ENCODE data around the gene EIF1. TPM values are rescaled to one million over a fixed set of nuclear protein-coding genes. Genes with fewer than 3 reads are reported as not detected.

Gene EIF1
- total RNA-seq, 1 experiment from 2014 or later = 1,082 TPM

DNA sequence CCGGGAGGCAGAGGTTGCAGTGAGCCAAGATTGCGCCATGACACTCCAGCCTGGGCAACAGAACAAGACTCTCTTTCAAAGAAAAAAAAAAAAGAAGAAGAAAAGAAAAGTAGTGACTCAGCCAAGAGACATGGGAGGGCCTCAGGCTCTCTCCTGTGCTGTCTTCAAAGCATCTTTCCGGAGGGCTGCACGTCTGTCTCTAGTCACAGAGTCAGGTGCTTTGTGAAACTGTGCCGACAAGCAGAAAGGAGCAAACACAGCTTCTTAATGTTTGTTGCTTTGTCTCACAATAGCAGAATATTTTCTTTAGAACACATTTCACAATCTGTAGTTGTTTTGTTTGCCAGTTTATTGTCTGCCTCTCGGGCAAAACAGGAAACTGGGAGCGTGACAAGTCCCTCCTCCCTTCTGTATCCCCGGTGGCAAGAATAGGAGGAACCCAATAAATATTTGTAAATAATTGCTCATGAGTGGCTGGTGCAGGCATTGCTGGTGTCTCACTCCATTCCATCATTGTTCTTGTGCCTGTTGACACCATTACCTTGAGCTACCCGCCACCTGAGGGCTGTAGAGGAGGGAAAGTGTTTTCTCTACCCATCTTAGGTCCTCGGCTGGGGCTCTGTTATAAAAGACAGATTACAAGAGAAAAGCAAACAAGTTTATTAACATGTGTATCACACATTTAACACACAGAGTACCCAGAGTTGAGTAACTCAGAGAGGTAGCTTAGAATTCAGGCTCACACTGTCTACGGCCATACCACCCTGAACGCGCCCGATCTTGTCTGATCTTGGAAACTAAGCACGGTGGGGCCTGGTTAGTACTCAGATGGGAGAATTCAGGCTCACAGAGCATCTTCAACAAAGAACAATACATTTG lies 29.0 kb downstream of the EIF1 start:
- no TSS peak for BruUV-seq (replicated peaks)
- POLR2A ChIA-PET = interaction anchor here (3.1 kb wide), 1 partner anchor 29 kb away, joined by 8 read pairs; the partner anchor contains the start of gene EIF1

More for the DNA sequence above, 29.0 kb downstream of the EIF1 start:
- Histone ChIP-seq H3K27me3 (ENCODE audit: insufficient read depth, low read length) (no peaks in the 10 kb centered on the region), H2AFZ (ENCODE audit: low read depth, low read length, poor library complexity, severe bottlenecking) (peak overlapping the region; percentile 1), H3K9me3 (ENCODE audit: control insufficient read depth in 1 of 2, insufficient read depth in 1 of 2, low read depth in 1 of 2, low read length in 2 of 2) (no peaks in the 10 kb centered on the region), H3K79me2 (ENCODE audit: insufficient read depth, low read length) (no peaks in the 10 kb centered on the region), H3K9ac (ENCODE audit: low read length) (no peak overlapping the region), H4K20me1 (ENCODE audit: insufficient read depth) (no peaks in the 10 kb centered on the region), H3K4me1 (ENCODE audit: control insufficient read depth in 1 of 2, insufficient read depth in 2 of 2, low read length in 2 of 2) (peaks cover 0 to 16% of the 10 kb centered on the region in 2 experiments; a peak in 2 of 4 replicates), H3K36me3 (ENCODE audit: control insufficient read depth in 1 of 2, insufficient read depth in 2 of 2, low read length in 2 of 2) (no peaks in the 10 kb centered on the region), H3K27ac (ENCODE audit: low read depth, low read length) (no peak overlapping the region), H3K4me2 (ENCODE audit: low read length) (no peak overlapping the region), H3K9me2 (ENCODE audit: insufficient read depth) (no peaks in the 10 kb centered on the region), H3K4me3 (replicated peaks in 1 of 2; ENCODE audit: low read depth in 1 of 2, low read length in 2 of 2) (no peak overlapping the region)
- ATAC-seq (peak; percentile 46; the same call in 1 of the 2 replicates), DNase-seq (ENCODE audit: low read depth, low spot score) (no peak)
- intact Hi-C loops (cut with micrococcal nuclease) = no loop called here
- no peak for TF ChIP-seq EZH2phosphoT487 (IDR thresholded peaks at IDR 0.05; ENCODE audit: borderline replicate concordance)
- no peak for TF ChIP-seq POLR2A (IDR thresholded peaks at IDR 0.05; ENCODE audit: borderline replicate concordance, extremely low read depth, insufficient read depth, insufficient read length)
- no peak for TF ChIP-seq YY1 (IDR thresholded peaks at IDR 0.05; ENCODE audit: extremely low read depth, insufficient replicate concordance, low read depth, low read length)
- TF ChIP-seq TCF7L2 (IDR thresholded peaks at IDR 0.05; ENCODE audit: borderline replicate concordance, extremely low read depth, insufficient read depth, insufficient read length) = no peak
- no peak for TF ChIP-seq EZH2 (IDR thresholded peaks at IDR 0.05)
- TF ChIP-seq, protein P1, sequence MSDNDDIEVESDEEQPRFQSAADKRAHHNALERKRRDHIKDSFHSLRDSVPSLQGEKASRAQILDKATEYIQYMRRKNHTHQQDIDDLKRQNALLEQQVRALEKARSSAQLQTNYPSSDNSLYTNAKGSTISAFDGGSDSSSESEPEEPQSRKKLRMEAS (IDR thresholded peaks at IDR 0.05) = no peak
- no peak for TF ChIP-seq RAD21 (IDR thresholded peaks at IDR 0.05; ENCODE audit: low read depth)
- TF ChIP-seq CBX3 (IDR thresholded peaks at IDR 0.05; ENCODE audit: low read depth) = no peak
- TF ChIP-seq ELF1 (IDR thresholded peaks at IDR 0.05; ENCODE audit: borderline replicate concordance, low read depth) = no peak
- TF ChIP-seq, protein P2, sequence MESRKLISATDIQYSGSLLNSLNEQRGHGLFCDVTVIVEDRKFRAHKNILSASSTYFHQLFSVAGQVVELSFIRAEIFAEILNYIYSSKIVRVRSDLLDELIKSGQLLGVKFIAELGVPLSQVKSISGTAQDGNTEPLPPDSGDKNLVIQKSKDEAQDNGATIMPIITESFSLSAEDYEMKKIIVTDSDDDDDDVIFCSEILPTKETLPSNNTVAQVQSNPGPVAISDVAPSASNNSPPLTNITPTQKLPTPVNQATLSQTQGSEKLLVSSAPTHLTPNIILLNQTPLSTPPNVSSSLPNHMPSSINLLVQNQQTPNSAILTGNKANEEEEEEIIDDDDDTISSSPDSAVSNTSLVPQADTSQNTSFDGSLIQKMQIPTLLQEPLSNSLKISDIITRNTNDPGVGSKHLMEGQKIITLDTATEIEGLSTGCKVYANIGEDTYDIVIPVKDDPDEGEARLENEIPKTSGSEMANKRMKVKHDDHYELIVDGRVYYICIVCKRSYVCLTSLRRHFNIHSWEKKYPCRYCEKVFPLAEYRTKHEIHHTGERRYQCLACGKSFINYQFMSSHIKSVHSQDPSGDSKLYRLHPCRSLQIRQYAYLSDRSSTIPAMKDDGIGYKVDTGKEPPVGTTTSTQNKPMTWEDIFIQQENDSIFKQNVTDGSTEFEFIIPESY (IDR thresholded peaks at IDR 0.05; ENCODE audit: extremely low read depth, insufficient replicate concordance, low read length) = no peak
- TF ChIP-seq, protein P3, sequence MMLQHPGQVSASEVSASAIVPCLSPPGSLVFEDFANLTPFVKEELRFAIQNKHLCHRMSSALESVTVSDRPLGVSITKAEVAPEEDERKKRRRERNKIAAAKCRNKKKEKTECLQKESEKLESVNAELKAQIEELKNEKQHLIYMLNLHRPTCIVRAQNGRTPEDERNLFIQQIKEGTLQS (IDR thresholded peaks at IDR 0.05) = no peak
- no peak for TF ChIP-seq SIN3A (IDR thresholded peaks at IDR 0.05; ENCODE audit: low read depth)
- TF ChIP-seq SRF (IDR thresholded peaks at IDR 0.05; ENCODE audit: low read depth) = no peak
- no peak for TF ChIP-seq POLR2AphosphoS5 (IDR thresholded peaks at IDR 0.05; ENCODE audit: low read depth, low read length)
- ChIA-PET CTCF (interaction anchor here (1.1 kb wide), 1 partner anchor 22 kb away, joined by 3 read pairs; no protein-coding TSS in a partner anchor), RAD21 (ENCODE audit: low non-redundant PET in 1 of 2, low total read pairs in 2 of 2, uncharacterized antibody in 2 of 2, unreplicated experiment in 2 of 2) (no interaction called here)

Data from HCT116 (cell line).